ENCODE data around the gene SLC2A5. TPM values are rescaled to one million over a fixed set of nuclear protein-coding genes. Genes with fewer than 3 reads are reported as not detected.

SLC2A5 gene
- total and polyA plus RNA-seq, 8 donors: 0.19 to 6.4 (median 2.7) TPM; not detected in 3

DNA sequence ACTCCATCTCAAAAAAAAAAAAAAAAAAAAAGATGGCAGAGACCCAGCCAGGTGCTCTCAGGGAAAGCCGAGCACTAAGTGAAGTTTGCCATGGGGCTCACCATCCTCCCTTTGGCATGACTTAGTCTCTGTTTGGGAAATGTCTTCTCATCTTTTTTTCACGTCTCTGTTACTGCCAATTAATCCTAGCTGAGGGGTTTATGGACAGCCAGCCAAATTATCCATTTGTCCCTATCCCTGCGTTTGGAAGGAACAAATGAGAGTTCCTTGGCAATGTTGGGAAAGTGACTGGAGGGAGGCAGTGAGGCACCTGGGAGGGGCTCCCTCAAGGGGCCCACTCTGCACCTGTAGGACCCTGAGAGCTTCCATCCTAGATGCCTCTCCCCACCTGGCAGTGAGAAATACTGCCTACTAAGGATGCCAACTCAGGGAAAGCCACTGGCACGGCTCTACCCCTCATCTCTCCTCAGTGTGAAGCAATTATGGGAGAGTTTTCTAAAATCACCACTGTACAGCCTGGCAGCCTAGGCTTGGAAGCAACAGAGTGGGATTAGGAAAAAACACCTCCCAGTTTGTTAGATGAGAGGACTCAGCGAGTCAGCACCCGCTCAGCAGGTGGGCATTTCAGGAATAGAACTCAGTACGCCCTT is 23.4 kb downstream of the SLC2A5 start:
- H3K36me3 ChIP-seq: no peaks in the 10 kb centered on the region
- no peaks in the 10 kb centered on the region for H3K4me1 ChIP-seq
- H3K27ac ChIP-seq: no peak overlapping the region
- intact Hi-C loops (cut with DNase I; ENCODE audit: low total_unique reads): no loop called here
- 79 to 88% (median 82%) methylated on average over 7 of the region's 7 CpGs for WGBS, 5 donors
- H3K27me3 ChIP-seq: no peaks in the 10 kb centered on the region
- DNase-seq: no peak
- H3K9me3 ChIP-seq: no peaks in the 10 kb centered on the region
- H3K4me3 ChIP-seq: no peak overlapping the region
- no peak for TF ChIP-seq POLR2A (IDR thresholded peaks at IDR 0.05)
- TF ChIP-seq, protein P1, sequence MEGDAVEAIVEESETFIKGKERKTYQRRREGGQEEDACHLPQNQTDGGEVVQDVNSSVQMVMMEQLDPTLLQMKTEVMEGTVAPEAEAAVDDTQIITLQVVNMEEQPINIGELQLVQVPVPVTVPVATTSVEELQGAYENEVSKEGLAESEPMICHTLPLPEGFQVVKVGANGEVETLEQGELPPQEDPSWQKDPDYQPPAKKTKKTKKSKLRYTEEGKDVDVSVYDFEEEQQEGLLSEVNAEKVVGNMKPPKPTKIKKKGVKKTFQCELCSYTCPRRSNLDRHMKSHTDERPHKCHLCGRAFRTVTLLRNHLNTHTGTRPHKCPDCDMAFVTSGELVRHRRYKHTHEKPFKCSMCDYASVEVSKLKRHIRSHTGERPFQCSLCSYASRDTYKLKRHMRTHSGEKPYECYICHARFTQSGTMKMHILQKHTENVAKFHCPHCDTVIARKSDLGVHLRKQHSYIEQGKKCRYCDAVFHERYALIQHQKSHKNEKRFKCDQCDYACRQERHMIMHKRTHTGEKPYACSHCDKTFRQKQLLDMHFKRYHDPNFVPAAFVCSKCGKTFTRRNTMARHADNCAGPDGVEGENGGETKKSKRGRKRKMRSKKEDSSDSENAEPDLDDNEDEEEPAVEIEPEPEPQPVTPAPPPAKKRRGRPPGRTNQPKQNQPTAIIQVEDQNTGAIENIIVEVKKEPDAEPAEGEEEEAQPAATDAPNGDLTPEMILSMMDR (IDR thresholded peaks at IDR 0.05): no peak
- TF ChIP-seq EP300 (IDR thresholded peaks at IDR 0.05): no peak
- TF ChIP-seq POLR2AphosphoS5 (IDR thresholded peaks at IDR 0.05): no peak

DNA sequence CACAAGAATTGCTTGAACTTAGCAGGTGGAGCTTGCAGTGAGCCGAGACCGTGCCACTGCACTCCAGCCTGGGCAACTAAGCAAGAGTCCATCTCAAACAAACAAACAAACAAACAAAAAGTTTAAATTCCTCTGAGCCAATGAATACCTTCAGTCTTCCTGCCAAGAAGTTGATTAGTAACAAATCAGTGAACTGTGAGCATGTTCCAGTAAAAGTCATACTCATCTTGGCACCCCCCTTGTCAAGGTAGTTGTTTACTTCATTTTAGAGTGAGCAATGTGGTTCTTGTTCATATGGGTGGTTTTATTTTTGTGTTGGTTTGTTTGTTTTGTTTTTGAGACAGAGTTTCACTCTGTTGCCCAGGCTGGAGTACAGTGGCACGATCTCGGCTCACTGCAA is 25.2 kb downstream of the SLC2A5 start:
- DNase-seq: no peak
- TF ChIP-seq POLR2A (IDR thresholded peaks at IDR 0.05) (no peak), EP300 (IDR thresholded peaks at IDR 0.05) (no peak), POLR2AphosphoS5 (IDR thresholded peaks at IDR 0.05) (no peak)
- TF ChIP-seq, protein P1 (IDR thresholded peaks at IDR 0.05): no peak
- WGBS, 5 donors: 88 to 96% (median 93%) methylated on average over 4 of the region's 4 CpGs
- peaks cover 0 to 7% (median 2%) of the 10 kb centered on the region in 4 donors for H3K4me1 ChIP-seq
- H3K27me3 ChIP-seq: peaks cover 0 to 12% (median 0%) of the 10 kb centered on the region in 3 donors
- H3K4me3 ChIP-seq: no peak overlapping the region
- intact Hi-C loops (cut with DNase I; ENCODE audit: low total_unique reads): no loop called here
- H3K27ac ChIP-seq: no peak overlapping the region
- no peaks in the 10 kb centered on the region for H3K36me3 ChIP-seq
- no peaks in the 10 kb centered on the region for H3K9me3 ChIP-seq

DNA sequence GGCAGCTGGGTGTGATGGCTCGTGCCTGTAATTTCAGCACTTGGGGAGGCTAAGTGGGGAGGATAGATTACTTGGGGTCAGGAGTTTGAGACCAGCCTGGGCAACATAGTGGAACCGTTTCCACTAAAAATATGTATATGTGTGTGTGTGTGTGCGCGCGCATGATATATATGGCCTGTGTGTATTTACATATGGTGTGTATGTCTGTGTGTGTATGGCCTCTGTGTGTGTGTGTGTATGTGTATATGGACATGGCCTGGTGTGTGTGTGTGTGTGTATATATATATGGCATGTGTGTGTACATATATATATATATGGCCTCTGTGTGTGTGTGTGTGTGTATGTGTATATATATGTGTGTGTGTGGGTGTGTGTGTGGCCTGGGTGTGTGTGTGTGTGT is 27.2 kb downstream of the SLC2A5 start:
- TF ChIP-seq POLR2AphosphoS5 (IDR thresholded peaks at IDR 0.05): no peak
- TF ChIP-seq, protein P1 (IDR thresholded peaks at IDR 0.05): no peak
- no peak for TF ChIP-seq EP300 (IDR thresholded peaks at IDR 0.05)
- no peak for TF ChIP-seq POLR2A (IDR thresholded peaks at IDR 0.05)
- Histone ChIP-seq H3K27ac (no peak overlapping the region), H3K36me3 (no peaks in the 10 kb centered on the region), H3K9me3 (no peaks in the 10 kb centered on the region), H3K4me3 (no peak overlapping the region), H3K27me3 (peaks cover 0 to 27% (median 0%) of the 10 kb centered on the region in 3 donors), H3K4me1 (peaks cover 0 to 8% (median 2%) of the 10 kb centered on the region in 4 donors)
- intact Hi-C loops (cut with DNase I; ENCODE audit: low total_unique reads): no loop called here
- 84 to 94% (median 86%) methylated on average over 5 of the region's 5 CpGs for WGBS, 5 donors
- DNase-seq: no peak

DNA sequence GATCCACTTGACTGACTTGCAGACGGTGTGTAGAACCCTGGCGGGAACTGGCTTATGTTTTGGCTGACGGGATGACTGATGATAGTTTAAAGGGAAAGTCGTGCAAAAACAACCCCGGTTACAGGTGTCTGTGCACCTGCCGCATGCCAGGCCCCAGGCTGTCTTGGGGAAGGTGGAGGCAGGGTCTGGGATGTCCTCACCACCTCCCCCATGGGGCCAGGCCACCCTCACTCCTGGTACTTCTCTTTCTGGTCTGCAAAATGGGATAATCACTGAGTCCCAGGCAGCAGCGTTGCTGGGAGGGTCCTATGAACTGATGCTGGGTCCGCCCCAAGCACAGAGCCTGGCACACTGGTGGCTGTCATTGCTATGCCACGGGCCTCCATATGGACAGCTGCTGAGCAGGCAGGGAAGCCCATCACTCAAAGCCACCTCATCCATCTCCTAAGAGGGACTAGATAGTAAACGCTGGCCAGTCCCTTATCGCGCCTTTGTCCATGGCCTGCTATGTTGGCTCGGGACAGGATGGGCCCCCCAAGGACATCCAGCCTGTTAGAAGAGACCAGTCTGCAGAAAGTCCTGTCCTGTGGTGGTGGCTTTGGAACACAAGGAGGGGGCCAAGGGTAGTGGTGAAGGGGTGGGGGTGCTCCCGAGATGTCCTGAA is 28.2 kb downstream of the SLC2A5 start:
- peaks cover 0 to under 1% (median 0%) of the 10 kb centered on the region in 4 donors for H3K9me3 ChIP-seq
- intact Hi-C loops (cut with DNase I; ENCODE audit: low total_unique reads): no loop called here
- H3K36me3 ChIP-seq: no peaks in the 10 kb centered on the region
- H3K4me3 ChIP-seq: no peak overlapping the region
- peaks cover 0 to 27% (median 0%) of the 10 kb centered on the region in 3 donors for H3K27me3 ChIP-seq
- TF ChIP-seq POLR2AphosphoS5 (IDR thresholded peaks at IDR 0.05) (no peak), POLR2A (IDR thresholded peaks at IDR 0.05) (no peak), EP300 (IDR thresholded peaks at IDR 0.05) (no peak)
- TF ChIP-seq, protein P1 (IDR thresholded peaks at IDR 0.05): no peak
- WGBS, 5 donors: 83 to 88% (median 86%) methylated on average over 13 to 14 of the region's 14 CpGs
- peaks cover 0 to 8% (median 2%) of the 10 kb centered on the region in 4 donors for H3K4me1 ChIP-seq
- H3K27ac ChIP-seq: no peak overlapping the region
- DNase-seq: no peak
